Loucy (cell line): ENCODE results near the gene STMN3.

ENCODE experiments used
- EZH2phosphoT487 ChIP-seq: fragments of 200-600 bp; IDR thresholded peaks from 2 replicates; pipeline ENCODE4 v1.6.1; 2018; ENCODE audit warnings: antibody characterized with exemption, mild to moderate bottlenecking, moderate library complexity, borderline replicate concordance
- TF ChIP-seq, protein P1 (sequence below): fragments of 200-600 bp; sonication (generic); conservative IDR thresholded peaks from 2 replicates; pipeline ENCODE4 v1.5.1; 2014; ENCODE audit warnings: mild to moderate bottlenecking, antibody characterized with exemption, low read length

DNA sequence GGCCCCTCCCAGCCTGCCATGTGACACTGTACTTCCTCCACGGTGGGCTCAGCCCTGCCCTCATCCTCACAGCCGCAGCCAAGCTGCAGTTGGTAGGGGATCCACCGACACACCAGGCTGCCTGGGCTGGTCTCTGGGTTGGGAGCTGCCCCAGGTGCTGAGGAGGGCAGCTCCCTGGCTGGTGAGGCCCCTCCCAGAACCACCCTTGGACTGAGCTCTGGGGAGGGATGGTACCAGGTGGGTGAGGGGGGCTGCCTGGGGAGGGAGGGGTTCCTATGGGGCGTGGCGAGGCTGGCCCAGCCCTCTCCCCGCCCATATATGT is 43.0 kb upstream of the STMN3 start:
- TF ChIP-seq EZH2phosphoT487, result no peak
- TF ChIP-seq, protein P1, sequence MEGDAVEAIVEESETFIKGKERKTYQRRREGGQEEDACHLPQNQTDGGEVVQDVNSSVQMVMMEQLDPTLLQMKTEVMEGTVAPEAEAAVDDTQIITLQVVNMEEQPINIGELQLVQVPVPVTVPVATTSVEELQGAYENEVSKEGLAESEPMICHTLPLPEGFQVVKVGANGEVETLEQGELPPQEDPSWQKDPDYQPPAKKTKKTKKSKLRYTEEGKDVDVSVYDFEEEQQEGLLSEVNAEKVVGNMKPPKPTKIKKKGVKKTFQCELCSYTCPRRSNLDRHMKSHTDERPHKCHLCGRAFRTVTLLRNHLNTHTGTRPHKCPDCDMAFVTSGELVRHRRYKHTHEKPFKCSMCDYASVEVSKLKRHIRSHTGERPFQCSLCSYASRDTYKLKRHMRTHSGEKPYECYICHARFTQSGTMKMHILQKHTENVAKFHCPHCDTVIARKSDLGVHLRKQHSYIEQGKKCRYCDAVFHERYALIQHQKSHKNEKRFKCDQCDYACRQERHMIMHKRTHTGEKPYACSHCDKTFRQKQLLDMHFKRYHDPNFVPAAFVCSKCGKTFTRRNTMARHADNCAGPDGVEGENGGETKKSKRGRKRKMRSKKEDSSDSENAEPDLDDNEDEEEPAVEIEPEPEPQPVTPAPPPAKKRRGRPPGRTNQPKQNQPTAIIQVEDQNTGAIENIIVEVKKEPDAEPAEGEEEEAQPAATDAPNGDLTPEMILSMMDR, result no peak
